Mucosa of gallbladder (tissue), 1 donor: ENCODE measurements around the gene ARHGEF39. TPM values are rescaled to one million over a fixed set of nuclear protein-coding genes. Genes with fewer than 3 reads are reported as not detected.
"Not testable (repeated sequence)": the region's sequence is repeated elsewhere in the genome, so short reads cannot be mapped to it uniquely, and the experiment has no call there.

Source experiments
- DNase-seq: peaks from one replicate; pipeline ENCODE4 v3.0.0-alpha.2; 2020; ENCODE audit warnings: low spot score
- total RNA-seq: library from RNA; stranded (reverse); gene quantifications from one replicate; pipeline ENCODE4 v1.2.1, GENCODE V29; 2021
- donor health status: DM: no; HTN: no; CAD: no.

ARHGEF39 gene
- total RNA-seq, 1 donor from 2014 or later: 6.4 TPM

DNA sequence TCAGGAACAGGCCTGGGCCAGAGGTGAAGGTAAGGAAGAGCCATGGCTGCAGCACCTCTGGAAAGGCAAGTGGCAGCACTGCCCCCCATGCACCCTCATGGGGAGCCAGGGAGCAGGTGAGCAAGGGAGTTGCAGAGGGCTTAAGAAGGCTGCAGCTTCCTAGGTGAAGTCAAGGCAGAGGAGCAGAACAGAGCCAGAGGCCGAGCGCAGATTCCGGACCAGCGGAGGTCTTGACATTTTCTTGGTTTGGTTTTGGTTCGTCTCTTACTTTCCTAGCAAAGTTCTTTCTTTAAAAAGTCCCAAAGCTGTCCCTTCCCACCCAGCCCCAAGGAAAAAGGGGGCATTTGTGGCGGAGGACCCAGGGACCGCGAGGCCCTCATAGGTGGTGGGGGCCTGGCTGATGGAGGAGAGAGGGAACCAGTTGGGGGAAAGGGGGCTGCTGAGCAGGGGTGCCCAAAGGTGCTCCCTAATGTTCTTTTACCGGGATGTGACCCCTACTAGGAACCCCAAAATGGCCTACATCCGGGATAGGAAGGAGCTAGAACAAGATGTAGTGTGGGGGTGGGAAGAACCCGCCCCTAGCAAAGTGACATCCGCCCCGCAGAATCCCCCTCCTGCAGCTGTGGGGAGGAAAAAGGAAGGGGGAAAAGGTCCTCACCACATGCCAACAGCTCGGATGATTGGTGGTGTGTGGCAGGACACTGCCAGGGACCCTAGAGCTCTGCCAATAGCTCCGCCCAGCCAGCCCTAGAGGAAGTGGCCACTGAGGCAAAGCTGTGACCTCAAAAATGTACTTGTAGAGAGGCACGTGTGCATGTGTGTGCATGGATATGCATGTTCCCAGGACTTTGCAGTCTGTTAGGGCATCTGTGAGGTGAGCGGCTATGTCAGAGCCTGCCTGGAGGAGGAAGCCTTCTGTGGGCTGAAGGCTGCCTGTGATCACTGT is 45.9 kb downstream of the ARHGEF39 start:
- DNase-seq: peak; percentile 45

DNA sequence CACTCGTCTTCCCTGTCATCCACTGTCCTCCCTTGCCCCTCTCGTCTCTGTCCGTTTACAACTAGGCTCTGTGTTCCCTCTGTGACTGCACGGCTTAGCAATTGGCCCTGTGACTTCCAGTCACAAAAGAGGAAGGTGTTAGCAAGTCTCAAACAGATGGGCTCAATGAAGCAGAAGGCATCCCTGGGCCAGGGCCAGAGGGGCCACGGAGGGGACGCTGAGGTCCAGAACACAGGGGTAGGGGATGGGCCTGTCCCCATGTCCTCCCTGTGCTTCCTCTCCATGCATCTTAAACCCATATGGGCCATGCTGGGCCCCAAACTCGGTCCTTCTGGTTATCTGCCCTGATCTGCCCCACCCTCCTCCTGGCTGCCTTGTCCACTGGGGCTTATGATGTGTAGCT is 46.7 kb downstream of the ARHGEF39 start, which contains the start of gene CD72:
Gene CD72, minus strand, starts transcription at position 89 of the 403 bp plus-strand sequence. CDS start 110 bp downstream, outside the sequence.
- no peak for DNase-seq

DNA sequence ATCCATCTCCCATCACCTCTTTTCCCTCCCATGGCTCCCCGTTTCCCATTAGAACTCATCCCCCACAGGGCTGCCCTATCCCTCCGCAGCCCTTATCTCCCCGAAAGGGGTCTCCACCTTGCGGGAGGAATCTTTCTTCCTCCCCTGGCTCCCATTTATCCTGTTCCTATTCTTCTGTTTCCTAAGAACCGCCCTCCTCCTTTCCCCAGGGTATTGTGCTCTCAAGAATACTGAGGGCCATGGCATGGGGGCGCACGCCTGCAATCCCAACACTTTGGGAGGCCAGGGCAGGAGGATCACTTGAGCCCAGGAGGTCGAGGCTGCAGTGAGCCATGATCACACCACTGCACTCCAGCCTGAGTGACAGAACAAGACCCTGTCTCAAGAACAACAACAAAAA is 47.4 kb downstream of the ARHGEF39 start:
- no peak for DNase-seq

- peak; percentile 68 for DNase-seq
Measured at GRCh38 chr9:35616681-35617459, 48.1 kb downstream of the ARHGEF39 start.

- DNase-seq: no peak
Measured at GRCh38 chr9:35615981-35616680, 48.9 kb downstream of the ARHGEF39 start.

DNA sequence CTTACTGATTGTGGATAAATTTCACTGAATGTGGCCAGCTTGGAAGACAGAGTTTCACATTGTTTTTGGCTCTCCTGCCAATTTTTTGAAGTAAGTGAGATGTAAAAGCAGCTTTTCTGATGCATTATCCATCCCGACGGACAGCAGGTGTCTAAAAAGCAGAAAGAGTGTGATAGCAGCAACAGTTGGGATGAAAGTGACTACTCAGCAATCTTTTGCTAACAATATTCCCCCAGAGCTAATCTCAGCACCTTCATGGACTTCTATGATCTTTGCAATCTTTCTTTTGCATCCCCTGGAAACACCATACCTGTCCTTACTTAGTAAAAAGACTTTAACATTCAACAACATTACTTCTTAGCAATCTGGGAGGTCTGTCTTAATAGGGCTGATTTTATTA is 52.2 kb downstream of the ARHGEF39 start:
- DNase-seq: no peak

- DNase-seq: not testable (repeated sequence)
Measured at GRCh38 chr9:35612066-35612465, 52.9 kb downstream of the ARHGEF39 start.

- peak; percentile 47 for DNase-seq
Measured at GRCh38 chr9:35611230-35611797, 53.7 kb downstream of the ARHGEF39 start.

- no peak for DNase-seq
Measured at GRCh38 chr9:35609820-35610163, 55.2 kb downstream of the ARHGEF39 start.

Other genes with a start within 250 kb of the ARHGEF39 start
- 35.2 TPM for gene RUSC2, start 175.1 kb downstream of the ARHGEF39 start, total RNA-seq
- gene TESK1, start 59.9 kb downstream of the ARHGEF39 start, total RNA-seq: 56.9 TPM
- 2.4 TPM for gene CD72, start 46.8 kb downstream of the ARHGEF39 start, total RNA-seq
- gene SIT1, start 14.3 kb downstream of the ARHGEF39 start, total RNA-seq: 2.7 TPM
- gene RMRP, start 7.2 kb downstream of the ARHGEF39 start, total RNA-seq: 17,824 TPM
- gene CCDC107, start 6.9 kb downstream of the ARHGEF39 start, total RNA-seq: 59.2 TPM
- gene CA9, start 8.7 kb upstream of the ARHGEF39 start, total RNA-seq: 777 TPM
- 1,716 TPM for gene TPM2, start 24.7 kb upstream of the ARHGEF39 start, total RNA-seq
- gene TLN1, start 67.0 kb upstream of the ARHGEF39 start, total RNA-seq: 482 TPM
- 48.1 TPM for gene CREB3, start 67.5 kb upstream of the ARHGEF39 start, total RNA-seq
- gene GBA2, start 84.0 kb upstream of the ARHGEF39 start, total RNA-seq: 161 TPM
- gene RGP1, start 84.1 kb upstream of the ARHGEF39 start, total RNA-seq: 36.6 TPM
- gene MSMP, start 89.1 kb upstream of the ARHGEF39 start, total RNA-seq: 1.1 TPM
- 22.0 TPM for gene NPR2, start 126.4 kb upstream of the ARHGEF39 start, total RNA-seq
- 4.6 TPM for gene SPAG8, start 147.1 kb upstream of the ARHGEF39 start, total RNA-seq
- gene HINT2, start 149.8 kb upstream of the ARHGEF39 start, total RNA-seq: 30.7 TPM
- gene FAM221B, start 163.5 kb upstream of the ARHGEF39 start, total RNA-seq: not detected
- 36.2 TPM for gene TMEM8B, start 164.0 kb upstream of the ARHGEF39 start, total RNA-seq
- gene OR13J1, start 205.2 kb upstream of the ARHGEF39 start, total RNA-seq: not detected
- 2.0 TPM for gene HRCT1, start 241.0 kb upstream of the ARHGEF39 start, total RNA-seq
- gene SPAAR, start 244.3 kb upstream of the ARHGEF39 start, total RNA-seq: 0.83 TPM